ENCODE data around the gene MBTPS2.

- no peak for TF ChIP-seq CTCF (conservative IDR thresholded peaks at IDR 0.05; ENCODE audit: low read depth, low read length)
- no peak for TF ChIP-seq EZH2 (IDR thresholded peaks at IDR 0.05; ENCODE audit: borderline replicate concordance, low read depth, low read length, poor library complexity, severe bottlenecking)
Observed at GRCh38 chrX:21845096-21845495, 5.7 kb downstream of the MBTPS2 start.
